ENCODE measurements around the gene SLAMF6. TPM values are rescaled to one million over a fixed set of nuclear protein-coding genes. Genes with fewer than 3 reads are reported as not detected.

The SLAMF6 gene
- total RNA-seq, 1 experiment from 2014 or later = not detected

GRCh38 chr1:160488347-160489058 is 34.6 kb downstream of the SLAMF6 start:
- no TSS peak for BruUV-seq (replicated peaks)
- no peak overlapping the region for H3K4me3 ChIP-seq (ENCODE audit: low read depth, low read length, poor library complexity, severe bottlenecking)
- H3K27ac ChIP-seq (ENCODE audit: low read depth, low read length, poor library complexity, severe bottlenecking) = no peak overlapping the region
- ChIA-PET POLR2A (ENCODE audit: low non-redundant PET) (no interaction called here), CTCF (no interaction called here)
- intact Hi-C loops (cut with micrococcal nuclease; ENCODE audit: unreplicated experiment) = no loop called here
- DNase-seq (ENCODE audit: low spot score) = no peak
- no peaks in the 10 kb centered on the region for H3K27me3 ChIP-seq (replicated peaks; ENCODE audit: insufficient read depth, low read depth, low read length, poor library complexity)
- H3K36me3 ChIP-seq (ENCODE audit: insufficient read depth, low read length, poor library complexity, severe bottlenecking) = no peaks in the 10 kb centered on the region
- TF ChIP-seq EZH2 (IDR thresholded peaks at IDR 0.05; ENCODE audit: borderline replicate concordance, low read depth, low read length, poor library complexity, severe bottlenecking) = no peak
- no peak for TF ChIP-seq CTCF (conservative IDR thresholded peaks at IDR 0.05; ENCODE audit: low read depth, low read length)
- no peaks in the 10 kb centered on the region for H3K9me3 ChIP-seq (ENCODE audit: low read depth, low read length, poor library complexity, severe bottlenecking)
- H3K4me1 ChIP-seq (ENCODE audit: insufficient read depth, low read length, poor library complexity, severe bottlenecking) = no peaks in the 10 kb centered on the region

- TF ChIP-seq CTCF (conservative IDR thresholded peaks at IDR 0.05; ENCODE audit: low read depth, low read length) = no peak
- no peak for TF ChIP-seq EZH2 (IDR thresholded peaks at IDR 0.05; ENCODE audit: borderline replicate concordance, low read depth, low read length, poor library complexity, severe bottlenecking)
- Histone ChIP-seq H3K4me3 (ENCODE audit: low read depth, low read length, poor library complexity, severe bottlenecking) (no peak overlapping the region), H3K27ac (ENCODE audit: low read depth, low read length, poor library complexity, severe bottlenecking) (no peak overlapping the region), H3K36me3 (ENCODE audit: insufficient read depth, low read length, poor library complexity, severe bottlenecking) (no peaks in the 10 kb centered on the region), H3K27me3 (replicated peaks; ENCODE audit: insufficient read depth, low read depth, low read length, poor library complexity) (no peaks in the 10 kb centered on the region), H3K9me3 (ENCODE audit: low read depth, low read length, poor library complexity, severe bottlenecking) (no peaks in the 10 kb centered on the region), H3K4me1 (ENCODE audit: insufficient read depth, low read length, poor library complexity, severe bottlenecking) (no peaks in the 10 kb centered on the region)
- POLR2A ChIA-PET (ENCODE audit: low non-redundant PET) = no interaction called here
- no TSS peak for BruUV-seq (replicated peaks)
- intact Hi-C loops (cut with micrococcal nuclease; ENCODE audit: unreplicated experiment) = no loop called here
- DNase-seq (ENCODE audit: low spot score) = no peak
- CTCF ChIA-PET = no interaction called here
Measured at GRCh38 chr1:160486453-160486852, 36.6 kb downstream of the SLAMF6 start.

- BruUV-seq (replicated peaks) = no TSS peak
- Histone ChIP-seq H3K27me3 (replicated peaks; ENCODE audit: insufficient read depth, low read depth, low read length, poor library complexity) (no peaks in the 10 kb centered on the region), H3K4me1 (ENCODE audit: insufficient read depth, low read length, poor library complexity, severe bottlenecking) (no peaks in the 10 kb centered on the region), H3K4me3 (ENCODE audit: low read depth, low read length, poor library complexity, severe bottlenecking) (no peak overlapping the region), H3K27ac (ENCODE audit: low read depth, low read length, poor library complexity, severe bottlenecking) (no peak overlapping the region), H3K9me3 (ENCODE audit: low read depth, low read length, poor library complexity, severe bottlenecking) (no peaks in the 10 kb centered on the region), H3K36me3 (ENCODE audit: insufficient read depth, low read length, poor library complexity, severe bottlenecking) (no peaks in the 10 kb centered on the region)
- TF ChIP-seq EZH2 (IDR thresholded peaks at IDR 0.05; ENCODE audit: borderline replicate concordance, low read depth, low read length, poor library complexity, severe bottlenecking) (no peak), CTCF (conservative IDR thresholded peaks at IDR 0.05; ENCODE audit: low read depth, low read length) (no peak)
- ChIA-PET POLR2A (ENCODE audit: low non-redundant PET) (no interaction called here), CTCF (no interaction called here)
- intact Hi-C loops (cut with micrococcal nuclease; ENCODE audit: unreplicated experiment) = no loop called here
- no peak for DNase-seq (ENCODE audit: low spot score)
Measured at GRCh38 chr1:160483505-160484185, 39.4 kb downstream of the SLAMF6 start.
